Spinal cord (tissue), 10 donors: Measurements from ENCODE around the gene GAS2L2. TPM values are rescaled to one million over a fixed set of nuclear protein-coding genes. Genes with fewer than 3 reads are reported as not detected.

Source experiments
- DNase-seq, 6 donors: peaks; one replicate each; pipeline versions ENCODE4 v3.0.0 to v3.0.0-alpha.2; 2013 to 2015; ENCODE audit warnings: low spot score in 6 of 6, low read depth in 4 of 6
- H3K27ac ChIP-seq: one replicate; pipeline ENCODE4 v1.5.1; 2013; ENCODE audit warnings: low read depth, low read length, control low read depth
- H3K27me3 ChIP-seq: one replicate; pipeline ENCODE4 v1.6.1; 2013; ENCODE audit warnings: low read length; ENCODE audit not compliant: control insufficient read depth, insufficient read depth
- H3K36me3 ChIP-seq: one replicate; pipeline ENCODE4 v1.6.1; 2013; ENCODE audit warnings: low read length; ENCODE audit not compliant: control insufficient read depth, insufficient read depth
- H3K4me1 ChIP-seq: one replicate; pipeline ENCODE4 v1.6.1; 2013; ENCODE audit warnings: low read length; ENCODE audit not compliant: control insufficient read depth, insufficient read depth
- H3K4me3 ChIP-seq: one replicate; pipeline ENCODE4 v1.5.1; 2013; ENCODE audit warnings: low read depth, low read length, control low read depth
- H3K9me3 ChIP-seq: one replicate; pipeline ENCODE4 v1.6.1; 2013; ENCODE audit warnings: low read length; ENCODE audit not compliant: control insufficient read depth, insufficient read depth
- WGBS: methylation state at CpG from one replicate; pipeline ENCODE4 v1.1.5; 2013; ENCODE audit warnings: missing lambda C conversion rate; ENCODE audit not compliant: insufficient coverage; 5-methylcytosine and 5-hydroxymethylcytosine counted together
- polyA plus RNA-seq, 2 donors: library from polyadenylated mRNA; unstranded; fragments of 120-200 nt; gene quantifications; one replicate each; pipeline ENCODE4 v1.2.1, GENCODE V29; 2013; ENCODE audit not compliant: insufficient read length in 2 of 2
- total RNA-seq, 2 donors: library from RNA; depleted of rRNA in 1 of 2; stranded (reverse); fragments of 120-200 nt in 1 of 2; fragments of >200 nt in 1 of 2; gene quantifications; one replicate each; pipeline versions ENCODE4 v1.2.3 to v1.2.4, GENCODE V29; 2013 to 2014
- donor health status: healthy.

The GAS2L2 gene
- total and polyA plus RNA-seq, 4 donors = 0.69 to 3.6 (median 3.2) TPM

GRCh38 chr17:35748979-35749378, 4.1 kb downstream of the GAS2L2 start:
- H3K27me3 ChIP-seq = peaks cover 19% of the 10 kb centered on the region
- 87% methylated on average over 5 of the region's 6 CpGs for WGBS
- no peak overlapping the region for H3K27ac ChIP-seq
- H3K36me3 ChIP-seq = peaks cover 6% of the 10 kb centered on the region
- no peak overlapping the region for H3K4me3 ChIP-seq
- H3K4me1 ChIP-seq = peaks cover 46% of the 10 kb centered on the region
- DNase-seq = no peak
- no peaks in the 10 kb centered on the region for H3K9me3 ChIP-seq

- H3K4me3 ChIP-seq = no peak overlapping the region
- peaks cover 47% of the 10 kb centered on the region for H3K4me1 ChIP-seq
- 59% methylated on average over 4 of the region's 4 CpGs for WGBS
- DNase-seq = no peak
- no peaks in the 10 kb centered on the region for H3K9me3 ChIP-seq
- H3K36me3 ChIP-seq = peaks cover 6% of the 10 kb centered on the region
- H3K27me3 ChIP-seq = peaks cover 19% of the 10 kb centered on the region
- no peak overlapping the region for H3K27ac ChIP-seq
These were observed 4.6 kb downstream of the GAS2L2 start for GRCh38 chr17:35748341-35748841.

DNA sequence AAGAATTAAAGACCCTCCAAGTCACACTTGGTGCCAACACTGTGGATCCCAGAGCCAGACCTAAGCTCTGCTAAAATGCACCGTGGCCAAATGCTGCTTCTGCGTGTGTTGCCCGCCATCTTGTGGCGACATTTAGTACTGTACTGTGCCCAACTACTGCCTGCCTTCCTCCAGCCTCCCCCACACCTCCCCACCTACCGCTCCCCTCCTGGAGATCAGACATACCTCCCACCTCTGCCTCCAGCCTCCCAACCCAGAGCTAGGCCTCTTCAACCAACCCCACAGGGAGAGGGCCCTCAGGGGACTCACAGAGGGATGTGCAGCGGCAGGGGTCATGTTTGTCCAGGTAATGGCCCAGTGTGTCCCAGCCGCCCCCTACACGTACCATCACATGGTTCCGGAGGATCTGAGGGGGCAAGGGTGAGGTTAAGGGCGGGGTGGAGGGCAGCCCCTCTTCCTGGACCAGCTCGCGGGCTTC, 5.5 kb downstream of the GAS2L2 start:
- peaks cover 6% of the 10 kb centered on the region for H3K36me3 ChIP-seq
- H3K27ac ChIP-seq = no peak overlapping the region
- H3K4me3 ChIP-seq = no peak overlapping the region
- H3K4me1 ChIP-seq = peaks cover 45% of the 10 kb centered on the region
- 16% methylated on average over 7 of the region's 12 CpGs for WGBS
- DNase-seq = peak; percentile 52 to 95 (median 75)
- peaks cover 19% of the 10 kb centered on the region for H3K27me3 ChIP-seq
- H3K9me3 ChIP-seq = no peaks in the 10 kb centered on the region

DNA sequence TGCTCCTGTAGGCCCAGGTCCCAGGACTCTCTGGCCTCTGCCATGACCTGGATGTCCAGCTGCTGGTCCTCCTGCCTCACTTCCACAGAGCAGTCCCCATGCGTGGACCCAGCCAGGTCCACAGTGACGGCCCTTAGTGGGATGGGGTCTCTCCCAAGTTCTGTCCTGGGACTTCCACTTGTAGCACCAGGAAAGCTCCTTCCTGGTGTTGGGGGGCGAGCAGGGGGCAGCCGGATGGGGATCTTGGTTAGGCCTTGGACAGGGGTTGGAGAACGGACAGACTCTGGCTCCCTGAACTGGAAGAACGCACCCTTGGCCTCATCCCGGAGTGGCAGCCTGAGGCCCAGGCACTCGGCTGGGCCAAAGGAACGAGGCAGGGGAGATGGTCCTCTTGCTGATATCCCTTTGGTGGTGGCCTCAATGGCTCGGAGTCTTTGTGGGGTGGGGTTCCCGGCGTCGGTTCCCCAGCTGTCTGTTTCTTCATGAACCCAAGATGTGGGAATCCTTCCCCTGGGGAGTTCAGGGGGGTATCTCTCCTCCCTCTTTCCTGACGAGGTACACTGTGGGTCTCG, 7.2 kb downstream of the GAS2L2 start:
- Histone ChIP-seq H3K27me3 (peaks cover 21% of the 10 kb centered on the region), H3K9me3 (no peaks in the 10 kb centered on the region), H3K27ac (no peak overlapping the region), H3K4me3 (no peak overlapping the region), H3K36me3 (peaks cover 11% of the 10 kb centered on the region), H3K4me1 (peaks cover 57% of the 10 kb centered on the region)
- no peak for DNase-seq
- WGBS = 92% methylated on average over 14 of the region's 15 CpGs

GRCh38 chr17:35745246-35745645, 7.8 kb downstream of the GAS2L2 start:
- no peak overlapping the region for H3K27ac ChIP-seq
- WGBS = 88% methylated on average over 7 of the region's 7 CpGs
- DNase-seq = no peak
- H3K36me3 ChIP-seq = peaks cover 13% of the 10 kb centered on the region
- H3K27me3 ChIP-seq = peaks cover 15% of the 10 kb centered on the region
- H3K4me1 ChIP-seq = peaks cover 55% of the 10 kb centered on the region
- H3K9me3 ChIP-seq = no peaks in the 10 kb centered on the region
- H3K4me3 ChIP-seq = no peak overlapping the region

GRCh38 chr17:35744830-35745229, 8.2 kb downstream of the GAS2L2 start:
- no peak overlapping the region for H3K4me3 ChIP-seq
- peaks cover 13% of the 10 kb centered on the region for H3K27me3 ChIP-seq
- no peaks in the 10 kb centered on the region for H3K9me3 ChIP-seq
- peaks cover 51% of the 10 kb centered on the region for H3K4me1 ChIP-seq
- peaks cover 13% of the 10 kb centered on the region for H3K36me3 ChIP-seq
- no peak overlapping the region for H3K27ac ChIP-seq
- no peak for DNase-seq
- WGBS = 92% methylated on average over 6 of the region's 8 CpGs

GRCh38 chr17:35743626-35744328, 9.3 kb downstream of the GAS2L2 start:
- Histone ChIP-seq H3K4me3 (no peak overlapping the region), H3K9me3 (no peaks in the 10 kb centered on the region), H3K27me3 (peaks cover 4% of the 10 kb centered on the region), H3K27ac (no peak overlapping the region), H3K36me3 (peaks cover 13% of the 10 kb centered on the region), H3K4me1 (peaks cover 41% of the 10 kb centered on the region)
- no peak for DNase-seq
- WGBS = 22% methylated on average over 3 of the region's 7 CpGs

DNA sequence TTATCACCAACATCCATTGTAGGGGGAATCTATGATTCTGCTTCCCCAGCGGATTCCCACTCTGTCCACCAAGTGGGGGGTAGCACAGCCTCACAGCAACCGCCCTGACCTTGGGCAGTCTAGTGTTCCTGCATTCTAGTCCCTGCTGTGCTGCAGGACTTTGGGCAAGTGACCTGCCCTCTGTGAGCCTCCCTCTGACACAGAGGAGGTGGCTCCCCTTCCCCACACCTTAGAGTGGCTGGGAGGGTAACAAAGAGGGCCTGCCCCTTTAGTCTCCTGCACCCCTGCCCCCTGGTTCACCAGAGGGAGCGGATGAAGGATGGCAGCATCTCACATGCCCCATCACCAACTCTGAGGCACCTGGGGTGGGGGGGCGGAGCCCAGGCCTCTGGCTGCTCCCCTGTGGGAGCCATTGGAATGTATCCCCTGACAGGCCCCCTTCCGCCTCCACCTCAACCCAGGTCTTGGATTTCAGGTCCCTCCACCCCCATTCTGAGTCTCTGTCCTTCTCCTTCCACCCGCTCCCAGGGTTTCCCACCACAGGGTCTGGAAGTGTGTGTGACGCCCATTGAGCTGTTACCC, 10.1 kb downstream of the GAS2L2 start:
- Histone ChIP-seq H3K27me3 (peaks cover 3% of the 10 kb centered on the region), H3K36me3 (peaks cover 13% of the 10 kb centered on the region), H3K4me3 (no peak overlapping the region), H3K4me1 (peaks cover 35% of the 10 kb centered on the region), H3K9me3 (no peaks in the 10 kb centered on the region), H3K27ac (no peak overlapping the region)
- 77% methylated on average over 5 of the region's 7 CpGs for WGBS
- no peak for DNase-seq

- peaks cover 13% of the 10 kb centered on the region for H3K36me3 ChIP-seq
- H3K4me1 ChIP-seq = peaks cover 30% of the 10 kb centered on the region
- H3K4me3 ChIP-seq = no peak overlapping the region
- WGBS = 88% methylated on average over 1 of the region's 7 CpGs
- no peaks in the 10 kb centered on the region for H3K9me3 ChIP-seq
- H3K27ac ChIP-seq = no peak overlapping the region
- no peak for DNase-seq
- H3K27me3 ChIP-seq = peaks cover 3% of the 10 kb centered on the region
These were observed 10.5 kb downstream of the GAS2L2 start for GRCh38 chr17:35742496-35742895.
